CD4-positive, alpha-beta T cell treated with Interleukin-21 for 1 hour (primary cell): ENCODE data around the gene C17orf78.
"Not testable (repeated sequence)": the region's sequence is repeated elsewhere in the genome, so short reads cannot be mapped to it uniquely, and the experiment has no call there.

Experiments used
- DNase-seq: peaks from one replicate; pipeline ENCODE4 v3.0.0-alpha.2; 2020

Gene C17orf78

DNA sequence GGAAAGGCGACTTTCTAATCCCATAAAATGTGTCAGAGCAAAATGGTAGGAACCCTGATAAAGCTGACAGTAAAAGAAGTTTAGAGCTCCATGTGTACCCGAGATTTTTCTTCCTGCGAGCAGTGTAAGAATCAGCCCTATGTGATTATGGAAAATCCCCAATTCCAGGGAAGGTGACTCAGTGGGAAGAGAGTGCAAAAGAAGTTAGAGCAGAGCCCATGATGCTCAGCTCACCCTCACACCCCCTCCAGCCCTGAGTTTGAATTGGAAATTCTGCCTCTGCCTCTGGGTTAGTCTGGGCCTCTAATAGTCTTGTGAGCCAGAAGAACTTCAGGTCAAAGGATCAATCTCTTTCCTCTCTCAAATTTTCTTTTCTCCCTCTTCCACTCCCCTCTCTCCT, 12.5 kb downstream of the C17orf78 start:
- no peak for DNase-seq

DNA sequence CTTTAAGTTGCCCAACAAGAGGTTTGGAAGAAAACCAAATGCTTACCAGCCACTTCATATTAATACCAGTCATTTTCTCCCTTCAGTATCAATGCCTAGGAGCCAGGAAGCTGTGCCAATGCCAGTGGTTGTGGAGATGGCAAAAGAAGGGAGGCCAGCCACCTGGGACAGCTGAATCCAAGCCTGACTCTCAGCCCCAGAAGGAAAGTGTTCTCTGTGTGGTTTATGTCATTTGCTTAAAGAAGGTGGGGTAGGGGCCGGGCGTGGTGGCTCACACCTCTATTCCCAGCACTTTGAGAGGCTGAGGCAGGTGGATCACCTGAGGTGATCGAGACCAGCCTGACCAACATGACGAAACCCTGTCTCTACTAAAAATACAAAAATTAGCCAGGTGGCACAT, 13.4 kb downstream of the C17orf78 start:
- no peak for DNase-seq

DNA sequence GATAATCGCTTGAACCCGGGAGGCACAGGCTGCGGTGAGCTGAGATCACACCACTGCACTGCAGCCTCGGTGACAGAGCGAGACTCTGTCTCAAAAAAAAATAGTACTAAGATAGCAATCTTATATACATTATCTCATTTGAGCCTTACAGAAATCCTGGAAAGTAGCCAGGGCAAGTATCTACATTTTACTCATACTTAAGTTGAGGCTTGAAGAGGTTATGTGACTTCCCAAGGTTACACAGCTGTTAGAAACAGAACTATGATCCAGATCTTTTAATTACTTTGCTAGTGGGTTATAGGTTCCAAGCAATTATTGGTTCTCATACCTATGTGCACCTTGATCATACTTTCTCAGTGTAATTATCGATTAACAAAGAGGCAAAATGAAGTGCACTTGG, 15.4 kb downstream of the C17orf78 start:
- DNase-seq: no peak

GRCh38 chr17:37392024-37392590, 16.3 kb downstream of the C17orf78 start:
- no peak for DNase-seq

DNA sequence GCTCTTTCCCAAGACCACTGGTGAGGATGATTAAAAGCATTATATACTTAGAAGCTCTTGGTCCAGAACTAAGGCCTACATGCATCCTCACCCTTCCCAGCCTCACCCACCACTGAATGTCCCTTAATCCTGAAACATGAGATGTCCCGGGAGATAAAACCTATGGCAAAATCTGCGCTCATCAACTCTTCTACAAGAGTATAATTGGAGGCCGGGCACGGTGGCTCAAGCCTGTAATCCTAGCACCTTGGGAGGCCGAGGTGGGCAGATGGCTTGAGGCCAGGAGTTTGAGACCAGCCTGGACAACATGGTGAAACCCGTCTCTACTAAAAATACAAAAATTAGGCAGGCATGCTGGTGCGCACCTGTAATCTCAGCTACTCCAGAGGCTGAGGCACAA, 17.6 kb downstream of the C17orf78 start:
- no peak for DNase-seq

- DNase-seq: no peak
Observed at GRCh38 chr17:37399265-37399803, 23.5 kb downstream of the C17orf78 start.

- DNase-seq: no peak
Observed at GRCh38 chr17:37400505-37400904, 24.7 kb downstream of the C17orf78 start.

- DNase-seq: not testable (repeated sequence)
Observed at GRCh38 chr17:37405522-37405921, 29.7 kb downstream of the C17orf78 start.

GRCh38 chr17:37405955-37406634, 30.3 kb downstream of the C17orf78 start:
- no peak for DNase-seq

- peak; percentile 78 for DNase-seq
Observed at GRCh38 chr17:37406635-37407461, 31.1 kb downstream of the C17orf78 start, which contains the start of the genes ACACA and TADA2A. Gene ACACA, minus strand, starts transcription at chr17:37406836. Its CDS starts 537 bp downstream, at chr17:37406299. Gene TADA2A, plus strand, starts transcription at chr17:37406886. Its CDS starts 4,480 bp downstream, at chr17:37411366.

GRCh38 chr17:37408145-37408479, 32.3 kb downstream of the C17orf78 start:
- not testable (repeated sequence) for DNase-seq

- no peak for DNase-seq
Observed at GRCh38 chr17:37410357-37410756, 34.6 kb downstream of the C17orf78 start.

DNA sequence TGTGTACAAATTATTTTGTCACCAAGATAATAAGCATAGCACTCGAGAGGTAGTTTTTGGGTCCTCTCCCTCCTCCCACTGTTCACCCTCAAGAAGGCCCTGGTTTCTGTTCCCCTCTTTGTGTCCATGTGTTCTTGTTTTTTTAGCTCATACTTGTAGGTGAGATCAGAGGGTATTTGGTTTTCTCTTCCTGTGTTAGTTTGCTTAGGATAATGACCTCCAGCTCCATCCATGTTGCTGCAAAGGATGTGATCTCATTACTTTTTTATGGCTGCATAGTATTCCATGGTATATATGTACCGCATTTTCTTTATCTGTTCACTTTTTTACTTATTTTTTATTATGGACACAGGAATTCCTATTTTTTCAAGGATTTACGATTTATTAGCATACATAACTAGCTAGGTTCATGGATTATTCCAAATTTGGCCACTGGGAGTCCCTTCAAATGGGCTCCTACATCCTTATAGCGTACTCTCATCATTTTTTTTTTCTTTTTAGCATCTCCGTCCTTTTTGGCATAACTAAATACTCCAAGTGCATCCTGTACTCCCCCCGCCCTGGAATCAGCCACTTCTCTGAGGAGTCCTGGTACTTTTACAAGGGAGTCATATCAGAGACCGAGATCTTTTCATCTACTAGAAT, 38.2 kb downstream of the C17orf78 start:
- DNase-seq: no peak

GRCh38 chr17:37417852-37418251, 42.1 kb downstream of the C17orf78 start:
- no peak for DNase-seq

DNA sequence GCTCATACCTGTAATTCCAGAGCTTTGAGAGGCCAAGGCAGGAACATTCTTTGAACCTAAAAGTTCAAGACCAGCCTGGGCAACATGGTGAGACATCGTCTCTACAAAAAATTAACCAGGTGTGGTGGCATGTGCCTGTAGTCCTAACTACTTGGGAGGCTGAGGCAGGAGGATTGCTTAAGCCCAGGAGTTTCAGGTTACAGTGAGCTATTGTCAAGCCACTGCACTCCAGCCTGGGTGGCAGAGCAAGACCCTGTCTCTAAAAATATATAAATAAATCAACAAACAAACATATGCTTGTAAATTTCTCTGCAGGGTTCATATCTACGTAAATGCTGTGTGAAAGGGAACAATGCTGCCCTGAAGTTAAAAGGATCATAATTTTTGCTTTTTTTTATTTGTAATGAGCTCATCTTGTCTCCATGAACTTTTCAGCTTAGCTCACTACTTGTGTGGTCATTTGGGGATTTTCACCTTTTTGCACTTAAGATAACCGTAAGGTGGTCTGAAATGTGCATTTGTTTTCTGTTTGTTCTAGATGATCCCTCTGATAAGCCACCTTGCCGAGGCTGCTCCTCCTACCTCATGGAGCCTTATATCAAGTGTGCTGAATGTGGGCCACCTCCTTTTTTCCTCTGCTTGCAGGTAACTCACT, 47.3 kb downstream of the C17orf78 start:
- DNase-seq: no peak

DNA sequence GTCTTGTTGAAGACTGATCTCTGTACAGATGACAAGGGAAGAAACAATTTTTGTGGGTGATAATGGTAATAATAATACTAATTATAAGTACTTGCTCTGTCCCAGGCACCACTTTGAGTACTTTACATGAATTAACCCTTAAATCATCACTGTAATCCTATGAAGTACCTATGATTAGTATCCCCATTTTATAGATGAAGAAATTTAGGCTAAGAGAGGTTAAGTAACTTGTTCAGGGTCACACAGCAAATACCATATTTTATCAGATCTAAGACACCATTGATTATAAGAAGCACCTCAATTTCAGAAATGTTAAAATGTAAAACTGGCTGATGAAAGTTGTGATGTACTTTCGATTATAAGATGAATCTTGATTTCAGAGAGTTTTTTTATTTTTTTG, 49.5 kb downstream of the C17orf78 start:
- DNase-seq: no peak

GRCh38 chr17:37429039-37429438, 53.3 kb downstream of the C17orf78 start:
- no peak for DNase-seq

DNA sequence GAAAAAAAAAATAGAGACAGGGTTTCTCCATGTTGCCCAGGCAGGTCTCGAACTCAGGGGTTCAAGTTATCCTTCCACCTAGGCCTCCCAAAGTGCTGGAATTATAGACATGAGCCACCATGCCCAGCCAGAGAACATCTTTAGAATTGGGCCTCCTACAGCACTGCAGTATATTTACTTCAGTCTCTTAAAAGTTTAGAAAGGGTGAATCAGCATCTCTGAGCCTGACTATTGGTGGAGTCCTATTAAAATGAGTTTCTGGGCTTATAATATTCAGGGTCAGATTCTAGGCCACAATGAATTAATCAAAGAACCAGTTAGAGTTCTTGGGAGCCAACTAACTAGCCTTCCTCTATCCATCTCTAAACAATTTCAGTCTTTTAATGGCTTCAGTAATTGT, 53.7 kb downstream of the C17orf78 start:
- no peak for DNase-seq

DNA sequence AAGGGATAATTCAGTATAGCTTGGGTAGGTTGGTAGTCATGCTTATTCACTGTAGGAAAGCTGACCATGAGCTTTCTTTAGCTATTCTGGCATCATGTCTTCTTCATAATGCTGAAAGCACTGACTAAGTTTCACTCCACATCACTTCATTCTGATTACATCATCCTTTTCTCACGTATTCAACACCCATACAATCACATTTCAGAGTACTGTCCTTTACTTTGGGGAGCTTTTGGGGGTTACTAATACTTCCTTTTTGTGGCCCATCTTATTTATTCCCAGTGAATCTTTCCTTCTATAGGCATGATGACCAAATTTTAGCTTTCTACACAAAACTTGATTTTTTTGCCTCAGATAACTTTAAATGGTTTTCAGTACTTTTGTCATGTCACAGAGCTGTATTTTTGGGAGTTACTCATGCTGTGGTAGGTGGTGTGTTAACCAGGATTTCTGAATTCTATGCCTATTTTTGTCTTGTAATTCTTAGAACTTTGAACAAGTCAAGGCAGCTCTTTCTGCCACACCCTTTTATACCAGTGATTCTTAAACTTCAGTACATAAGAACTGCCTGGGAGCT, 54.4 kb downstream of the C17orf78 start:
- DNase-seq: no peak

- DNase-seq: no peak
Observed at GRCh38 chr17:37432671-37433070, 56.9 kb downstream of the C17orf78 start.

DNA sequence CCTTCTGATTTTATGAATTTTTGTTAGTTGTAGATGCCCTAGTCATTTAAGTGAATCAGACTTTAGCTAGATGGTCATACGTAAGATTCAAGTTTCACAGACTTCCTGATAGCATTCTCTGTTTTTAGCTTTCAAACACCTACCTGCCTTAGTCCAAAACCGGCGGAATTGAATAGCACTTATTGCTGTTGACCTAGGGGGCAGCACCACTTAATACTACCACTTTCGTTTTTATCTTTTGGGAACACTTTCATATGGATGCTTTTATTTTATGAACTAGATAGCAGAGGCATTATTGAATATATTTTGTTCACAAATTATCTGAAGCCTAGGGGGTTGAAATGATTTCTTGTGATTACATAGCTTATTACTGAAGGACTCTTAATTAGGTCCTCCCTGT, 62.4 kb downstream of the C17orf78 start:
- DNase-seq: no peak

DNA sequence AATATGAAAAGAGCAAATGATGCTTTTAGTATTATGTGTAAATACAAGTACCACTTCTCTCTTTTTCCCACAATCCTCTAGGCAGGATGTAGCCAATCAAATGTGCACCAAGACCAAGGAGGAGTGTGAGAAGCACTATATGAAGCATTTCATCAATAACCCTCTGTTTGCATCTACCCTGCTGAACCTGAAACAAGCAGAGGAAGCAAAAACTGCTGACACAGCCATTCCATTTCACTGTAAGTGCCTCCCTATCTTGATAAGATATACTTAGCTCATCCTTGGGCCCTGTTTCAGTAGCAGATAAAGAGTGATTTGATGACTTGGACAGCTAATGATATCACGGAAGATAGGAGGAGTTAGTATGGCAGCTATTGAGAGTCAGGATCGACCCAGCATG, 64.6 kb downstream of the C17orf78 start:
- no peak for DNase-seq
